Measurements from ENCODE around the gene KCNA2.

The KCNA2 gene

DNA sequence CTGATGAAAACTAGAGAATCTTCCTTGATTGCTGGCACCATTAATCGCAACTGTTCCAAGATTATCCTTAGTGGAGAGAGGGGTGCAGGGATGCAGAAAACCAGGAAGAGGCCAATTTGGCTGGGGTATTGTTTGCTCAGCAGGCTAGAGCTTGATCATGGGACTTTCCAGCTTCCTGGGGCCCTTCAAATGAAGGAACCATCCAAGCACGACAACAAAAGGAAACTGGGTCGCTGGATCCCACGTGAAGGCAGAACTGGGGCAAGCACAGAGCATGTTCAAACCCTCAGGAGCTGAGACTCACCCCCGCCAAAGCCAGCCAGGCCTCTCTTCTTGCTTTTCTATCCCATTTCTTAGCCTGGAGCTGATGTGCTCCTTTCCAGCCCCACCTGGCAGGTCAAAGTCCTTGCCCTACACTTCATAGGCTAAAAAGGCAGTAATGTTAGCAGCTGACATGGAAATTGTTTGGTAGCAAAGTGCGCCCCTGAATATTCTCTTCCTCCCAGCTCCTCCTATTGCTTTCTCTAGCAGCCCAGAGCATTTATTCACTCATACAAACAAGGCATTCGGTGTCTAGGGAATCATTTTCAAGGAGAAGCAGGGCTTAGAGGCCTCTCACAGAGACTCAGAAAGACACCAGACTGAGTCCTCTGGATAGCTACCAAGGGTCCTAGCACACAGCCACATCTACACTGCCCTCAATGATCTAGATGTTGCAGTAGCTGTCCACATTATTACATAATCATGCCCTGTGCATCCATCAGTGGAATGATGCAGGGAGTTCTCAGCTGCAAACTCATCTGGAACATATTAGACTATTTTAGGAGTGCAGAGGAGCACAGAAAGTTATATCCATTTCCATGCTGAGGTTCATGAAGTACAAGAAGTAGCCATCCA, 11.5 kb downstream of the KCNA2 start:
- ATAC-seq (ENCODE audit: insufficient read depth, low read depth) (no peak), DNase-seq (no peak)
- Histone ChIP-seq H3K4me2 (ENCODE audit: insufficient read depth, low read length) (no peak overlapping the region), H3K9ac (ENCODE audit: low read depth, low read length) (no peak overlapping the region), H3K4me1 (ENCODE audit: insufficient read depth, low read length) (no peaks in the 10 kb centered on the region), H3K9me3 (ENCODE audit: insufficient read depth, low read length, severe bottlenecking) (no peaks in the 10 kb centered on the region), H4K20me1 (ENCODE audit: insufficient read depth, low read length) (no peaks in the 10 kb centered on the region; the same call in none of the 2 replicates), H3K27me3 (ENCODE audit: insufficient read depth, low read length, poor library complexity) (peaks cover 5% of the 10 kb centered on the region), H3K36me3 (ENCODE audit: insufficient read depth, low read length) (no peaks in the 10 kb centered on the region), H3K79me2 (ENCODE audit: insufficient read depth, low read length) (no peaks in the 10 kb centered on the region), H3K4me3 (ENCODE audit: low read depth in 1 of 2, low read length in 2 of 2) (no peak overlapping the region), H2AFZ (ENCODE audit: low read depth, low read length) (no peak overlapping the region), H3K27ac (ENCODE audit: low read length) (no peak overlapping the region)
- no peak for TF ChIP-seq EZH2 (IDR thresholded peaks at IDR 0.05; ENCODE audit: borderline replicate concordance, low read depth, low read length, severe bottlenecking)
- TF ChIP-seq, protein P1, sequence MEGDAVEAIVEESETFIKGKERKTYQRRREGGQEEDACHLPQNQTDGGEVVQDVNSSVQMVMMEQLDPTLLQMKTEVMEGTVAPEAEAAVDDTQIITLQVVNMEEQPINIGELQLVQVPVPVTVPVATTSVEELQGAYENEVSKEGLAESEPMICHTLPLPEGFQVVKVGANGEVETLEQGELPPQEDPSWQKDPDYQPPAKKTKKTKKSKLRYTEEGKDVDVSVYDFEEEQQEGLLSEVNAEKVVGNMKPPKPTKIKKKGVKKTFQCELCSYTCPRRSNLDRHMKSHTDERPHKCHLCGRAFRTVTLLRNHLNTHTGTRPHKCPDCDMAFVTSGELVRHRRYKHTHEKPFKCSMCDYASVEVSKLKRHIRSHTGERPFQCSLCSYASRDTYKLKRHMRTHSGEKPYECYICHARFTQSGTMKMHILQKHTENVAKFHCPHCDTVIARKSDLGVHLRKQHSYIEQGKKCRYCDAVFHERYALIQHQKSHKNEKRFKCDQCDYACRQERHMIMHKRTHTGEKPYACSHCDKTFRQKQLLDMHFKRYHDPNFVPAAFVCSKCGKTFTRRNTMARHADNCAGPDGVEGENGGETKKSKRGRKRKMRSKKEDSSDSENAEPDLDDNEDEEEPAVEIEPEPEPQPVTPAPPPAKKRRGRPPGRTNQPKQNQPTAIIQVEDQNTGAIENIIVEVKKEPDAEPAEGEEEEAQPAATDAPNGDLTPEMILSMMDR (IDR thresholded peaks at IDR 0.05; ENCODE audit: borderline replicate concordance, extremely low read depth, low read length, poor library complexity, severe bottlenecking) = no peak

DNA sequence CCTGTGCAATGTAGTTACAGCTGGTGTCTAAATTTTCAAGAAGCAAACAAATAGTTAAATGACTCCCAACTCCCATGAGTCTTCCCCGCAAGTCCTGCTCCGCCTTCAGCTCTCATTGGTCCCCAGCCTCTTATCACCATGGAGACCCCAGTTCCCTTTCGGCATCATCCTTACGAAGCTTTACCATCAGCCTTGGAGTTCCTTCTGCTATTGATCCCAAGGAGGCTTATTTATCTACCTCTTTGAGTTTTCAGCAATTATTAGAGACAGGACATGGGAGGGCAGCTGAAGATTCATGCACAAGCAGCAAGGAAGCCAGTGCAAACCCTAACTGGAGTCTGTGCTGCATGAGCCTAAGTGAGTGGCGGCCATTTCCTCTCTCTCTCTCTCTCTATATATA, 12.3 kb downstream of the KCNA2 start:
- Histone ChIP-seq H4K20me1 (ENCODE audit: insufficient read depth, low read length) (no peaks in the 10 kb centered on the region; the same call in none of the 2 replicates), H2AFZ (ENCODE audit: low read depth, low read length) (no peak overlapping the region), H3K4me1 (ENCODE audit: insufficient read depth, low read length) (no peaks in the 10 kb centered on the region), H3K9ac (ENCODE audit: low read depth, low read length) (no peak overlapping the region), H3K27ac (ENCODE audit: low read length) (no peak overlapping the region), H3K79me2 (ENCODE audit: insufficient read depth, low read length) (no peaks in the 10 kb centered on the region), H3K36me3 (ENCODE audit: insufficient read depth, low read length) (no peaks in the 10 kb centered on the region), H3K4me2 (ENCODE audit: insufficient read depth, low read length) (no peak overlapping the region), H3K9me3 (ENCODE audit: insufficient read depth, low read length, severe bottlenecking) (no peaks in the 10 kb centered on the region), H3K4me3 (ENCODE audit: low read depth in 1 of 2, low read length in 2 of 2) (no peak overlapping the region), H3K27me3 (ENCODE audit: insufficient read depth, low read length, poor library complexity) (peaks cover 6% of the 10 kb centered on the region)
- ATAC-seq (ENCODE audit: insufficient read depth, low read depth) = no peak
- no peak for TF ChIP-seq EZH2 (IDR thresholded peaks at IDR 0.05; ENCODE audit: borderline replicate concordance, low read depth, low read length, severe bottlenecking)
- TF ChIP-seq, protein P1 (IDR thresholded peaks at IDR 0.05; ENCODE audit: borderline replicate concordance, extremely low read depth, low read length, poor library complexity, severe bottlenecking) = no peak
- no peak for DNase-seq

DNA sequence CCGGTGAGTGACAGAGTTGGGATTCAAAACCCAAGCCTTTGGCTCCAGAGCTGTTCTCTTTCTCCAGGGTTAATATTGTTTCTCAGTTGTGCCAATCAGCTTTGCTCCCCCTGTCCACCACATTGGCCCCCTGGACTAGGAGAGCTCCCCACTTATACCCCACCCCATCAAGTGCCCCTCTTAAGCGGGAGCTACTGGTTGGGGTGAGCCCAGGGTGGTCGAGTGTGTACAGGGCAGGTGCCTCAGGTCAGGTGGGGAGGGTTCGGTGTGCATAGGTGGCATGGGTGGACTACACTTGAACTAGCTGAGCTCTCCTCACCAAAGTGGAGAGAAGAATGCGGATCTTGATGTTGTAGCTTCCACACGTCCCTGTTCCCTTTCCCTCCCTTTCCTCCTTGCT, 14.2 kb downstream of the KCNA2 start:
- Histone ChIP-seq H2AFZ (ENCODE audit: low read depth, low read length) (no peak overlapping the region), H3K79me2 (ENCODE audit: insufficient read depth, low read length) (no peaks in the 10 kb centered on the region), H3K9me3 (ENCODE audit: insufficient read depth, low read length, severe bottlenecking) (no peaks in the 10 kb centered on the region), H4K20me1 (ENCODE audit: insufficient read depth, low read length) (no peaks in the 10 kb centered on the region; the same call in none of the 2 replicates), H3K4me3 (ENCODE audit: low read depth in 1 of 2, low read length in 2 of 2) (no peak overlapping the region), H3K36me3 (ENCODE audit: insufficient read depth, low read length) (no peaks in the 10 kb centered on the region), H3K9ac (ENCODE audit: low read depth, low read length) (no peak overlapping the region), H3K4me1 (ENCODE audit: insufficient read depth, low read length) (no peaks in the 10 kb centered on the region), H3K27me3 (ENCODE audit: insufficient read depth, low read length, poor library complexity) (peaks cover 15% of the 10 kb centered on the region), H3K4me2 (ENCODE audit: insufficient read depth, low read length) (no peak overlapping the region), H3K27ac (ENCODE audit: low read length) (no peak overlapping the region)
- no peak for DNase-seq
- ATAC-seq (ENCODE audit: insufficient read depth, low read depth) = no peak
- TF ChIP-seq, protein P1 (IDR thresholded peaks at IDR 0.05; ENCODE audit: borderline replicate concordance, extremely low read depth, low read length, poor library complexity, severe bottlenecking) = no peak
- TF ChIP-seq EZH2 (IDR thresholded peaks at IDR 0.05; ENCODE audit: borderline replicate concordance, low read depth, low read length, severe bottlenecking) = no peak

All from DND-41 (cell line).